ENCODE results near the gene GNAL.

The GNAL gene

DNA sequence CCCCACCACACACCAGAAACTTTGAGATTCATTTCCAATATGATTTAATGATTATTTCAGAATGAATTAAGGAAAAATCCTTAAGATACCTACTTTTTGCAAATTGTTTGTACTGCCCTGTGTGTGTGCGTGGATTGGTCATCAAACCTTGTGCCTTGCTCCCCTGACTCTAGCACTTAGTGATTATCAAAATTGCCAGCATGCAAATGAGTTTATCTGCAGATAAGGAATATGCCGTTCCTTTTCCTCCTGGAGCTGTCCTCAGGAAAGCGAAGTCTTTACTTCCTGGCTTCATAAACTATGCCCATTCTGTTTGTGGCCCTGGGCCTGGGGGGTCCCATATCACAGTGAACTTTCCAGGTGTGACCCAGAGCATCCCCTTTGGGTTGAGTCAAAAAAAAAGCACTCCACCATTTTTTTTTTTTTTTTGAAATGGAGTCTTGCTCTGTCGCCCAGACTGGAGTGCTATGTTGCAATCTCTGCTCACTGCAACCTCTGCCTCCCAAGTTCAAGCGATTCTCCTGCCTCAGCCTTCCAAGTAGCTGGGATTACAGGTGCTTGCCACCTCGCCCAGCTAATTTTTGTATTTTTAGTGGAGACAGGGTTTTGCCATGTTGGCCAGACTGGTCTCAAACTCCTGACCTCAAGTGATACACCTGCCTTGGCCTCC, 173.5 kb downstream of the GNAL start:
- no peak overlapping the region for H3K27ac ChIP-seq (ENCODE audit: extremely low read depth, low read depth, low read length)
- H3K4me3 ChIP-seq (ENCODE audit: low read depth, low read length): no peak overlapping the region
- CTCF ChIA-PET: interaction anchor here (0.9 kb wide), 1 partner anchor 177 kb away, joined by 3 read pairs; no protein-coding TSS in a partner anchor
- TF ChIP-seq ZBTB7A (tag by site-specific recombination; IDR thresholded peaks at IDR 0.05; ENCODE audit: low read depth) (no peak), ZFP37 (tag by site-specific recombination; IDR thresholded peaks at IDR 0.05) (no peak), ZNF747 (tag by site-specific recombination; IDR thresholded peaks at IDR 0.05) (no peak), ZNF548 (tag by site-specific recombination; IDR thresholded peaks at IDR 0.05) (no peak), ZNF157 (tag by site-specific recombination; IDR thresholded peaks at IDR 0.05) (no peak), ZNF10 (tag by site-specific recombination; IDR thresholded peaks at IDR 0.05) (no peak), ZNF184 (tag by site-specific recombination; IDR thresholded peaks at IDR 0.05) (no peak), ZFP3 (tag by site-specific recombination; IDR thresholded peaks at IDR 0.05; ENCODE audit: low read depth) (no peak)
- TF ChIP-seq, protein P1, sequence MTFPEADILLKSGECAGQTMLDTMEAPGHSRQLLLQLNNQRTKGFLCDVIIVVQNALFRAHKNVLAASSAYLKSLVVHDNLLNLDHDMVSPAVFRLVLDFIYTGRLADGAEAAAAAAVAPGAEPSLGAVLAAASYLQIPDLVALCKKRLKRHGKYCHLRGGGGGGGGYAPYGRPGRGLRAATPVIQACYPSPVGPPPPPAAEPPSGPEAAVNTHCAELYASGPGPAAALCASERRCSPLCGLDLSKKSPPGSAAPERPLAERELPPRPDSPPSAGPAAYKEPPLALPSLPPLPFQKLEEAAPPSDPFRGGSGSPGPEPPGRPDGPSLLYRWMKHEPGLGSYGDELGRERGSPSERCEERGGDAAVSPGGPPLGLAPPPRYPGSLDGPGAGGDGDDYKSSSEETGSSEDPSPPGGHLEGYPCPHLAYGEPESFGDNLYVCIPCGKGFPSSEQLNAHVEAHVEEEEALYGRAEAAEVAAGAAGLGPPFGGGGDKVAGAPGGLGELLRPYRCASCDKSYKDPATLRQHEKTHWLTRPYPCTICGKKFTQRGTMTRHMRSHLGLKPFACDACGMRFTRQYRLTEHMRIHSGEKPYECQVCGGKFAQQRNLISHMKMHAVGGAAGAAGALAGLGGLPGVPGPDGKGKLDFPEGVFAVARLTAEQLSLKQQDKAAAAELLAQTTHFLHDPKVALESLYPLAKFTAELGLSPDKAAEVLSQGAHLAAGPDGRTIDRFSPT (tag by site-specific recombination; IDR thresholded peaks at IDR 0.05): no peak
- TF ChIP-seq, protein P2, sequence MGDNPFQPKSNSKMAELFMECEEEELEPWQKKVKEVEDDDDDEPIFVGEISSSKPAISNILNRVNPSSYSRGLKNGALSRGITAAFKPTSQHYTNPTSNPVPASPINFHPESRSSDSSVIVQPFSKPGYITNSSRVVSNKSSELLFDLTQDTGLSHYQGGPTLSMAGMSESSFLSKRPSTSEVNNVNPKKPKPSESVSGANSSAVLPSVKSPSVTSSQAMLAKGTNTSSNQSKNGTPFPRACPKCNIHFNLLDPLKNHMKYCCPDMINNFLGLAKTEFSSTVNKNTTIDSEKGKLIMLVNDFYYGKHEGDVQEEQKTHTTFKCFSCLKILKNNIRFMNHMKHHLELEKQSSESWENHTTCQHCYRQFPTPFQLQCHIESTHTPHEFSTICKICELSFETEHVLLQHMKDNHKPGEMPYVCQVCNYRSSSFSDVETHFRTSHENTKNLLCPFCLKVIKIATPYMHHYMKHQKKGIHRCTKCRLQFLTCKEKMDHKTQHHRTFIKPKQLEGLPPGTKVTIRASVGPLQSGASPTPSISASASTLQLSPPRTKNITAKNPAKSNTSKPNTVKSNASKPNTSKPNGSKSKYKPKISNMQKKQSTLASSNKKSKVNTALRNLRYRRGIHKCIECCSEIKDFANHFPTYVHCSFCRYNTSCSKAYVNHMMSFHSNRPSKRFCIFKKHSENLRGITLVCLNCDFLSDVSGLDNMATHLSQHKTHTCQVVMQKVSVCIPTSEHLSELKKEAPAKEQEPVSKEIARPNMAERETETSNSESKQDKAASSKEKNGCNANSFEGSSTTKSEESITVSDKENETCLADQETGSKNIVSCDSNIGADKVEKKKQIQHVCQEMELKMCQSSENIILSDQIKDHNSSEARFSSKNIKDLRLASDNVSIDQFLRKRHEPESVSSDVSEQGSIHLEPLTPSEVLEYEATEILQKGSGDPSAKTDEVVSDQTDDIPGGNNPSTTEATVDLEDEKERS (tag by site-specific recombination; IDR thresholded peaks at IDR 0.05): no peak
- TF ChIP-seq, protein P3, sequence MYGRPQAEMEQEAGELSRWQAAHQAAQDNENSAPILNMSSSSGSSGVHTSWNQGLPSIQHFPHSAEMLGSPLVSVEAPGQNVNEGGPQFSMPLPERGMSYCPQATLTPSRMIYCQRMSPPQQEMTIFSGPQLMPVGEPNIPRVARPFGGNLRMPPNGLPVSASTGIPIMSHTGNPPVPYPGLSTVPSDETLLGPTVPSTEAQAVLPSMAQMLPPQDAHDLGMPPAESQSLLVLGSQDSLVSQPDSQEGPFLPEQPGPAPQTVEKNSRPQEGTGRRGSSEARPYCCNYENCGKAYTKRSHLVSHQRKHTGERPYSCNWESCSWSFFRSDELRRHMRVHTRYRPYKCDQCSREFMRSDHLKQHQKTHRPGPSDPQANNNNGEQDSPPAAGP (tag by site-specific recombination; IDR thresholded peaks at IDR 0.05): no peak
- POLR2A ChIA-PET: interaction anchor here (0.7 kb wide), 1 partner anchor 12 kb away, joined by 4 read pairs; no protein-coding TSS in a partner anchor
- no peaks in the 10 kb centered on the region; a peak in 1 of 3 replicates for H3K36me3 ChIP-seq (ENCODE audit: control insufficient read depth in 2 of 2, insufficient read depth in 1 of 2, low read length in 2 of 2)
- no peaks in the 10 kb centered on the region for H3K9me3 ChIP-seq (ENCODE audit: control insufficient read depth, insufficient read depth, low read depth, low read length)
- H3K4me1 ChIP-seq (ENCODE audit: control insufficient read depth, insufficient read depth, low read length): peaks cover 3% of the 10 kb centered on the region; the same call in 1 of the 2 replicates

DNA sequence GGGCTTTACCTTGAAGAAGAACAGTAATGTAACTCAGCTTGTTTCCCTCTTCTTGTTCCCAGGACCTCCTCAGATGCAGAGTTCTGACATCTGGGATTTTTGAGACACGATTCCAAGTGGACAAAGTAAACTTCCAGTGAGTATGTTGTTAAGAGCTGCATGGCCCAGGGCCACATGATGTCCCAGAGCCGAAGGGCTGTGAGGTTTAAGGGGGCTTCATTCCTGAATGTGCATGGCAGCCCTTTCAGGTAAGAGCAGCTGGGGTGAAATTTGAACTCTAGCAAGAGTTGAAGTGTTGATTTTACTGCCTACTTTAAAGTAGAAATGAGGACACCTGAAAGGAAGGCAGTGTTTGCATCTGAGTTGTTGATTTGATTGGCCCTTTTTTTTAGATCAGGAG, 175.4 kb downstream of the GNAL start:
- TF ChIP-seq ZNF311 (tag by site-specific recombination; IDR thresholded peaks at IDR 0.05; ENCODE audit: borderline replicate concordance) (no peak), ZNF629 (tag by site-specific recombination; IDR thresholded peaks at IDR 0.05) (no peak), ZNF449 (tag by site-specific recombination; IDR thresholded peaks at IDR 0.05) (no peak)
- H3K9me3 ChIP-seq (ENCODE audit: control insufficient read depth, insufficient read depth, low read depth, low read length): no peaks in the 10 kb centered on the region
- no peaks in the 10 kb centered on the region for H3K4me1 ChIP-seq (ENCODE audit: control insufficient read depth, insufficient read depth, low read length)
- POLR2A ChIA-PET: no interaction called here
- CTCF ChIA-PET: interaction anchor here (0.7 to 0.9 kb wide), 2 partner anchors 130 to 132 kb away, joined by 4 to 7 read pairs; no protein-coding TSS in a partner anchor
- H3K4me3 ChIP-seq (ENCODE audit: low read depth, low read length): no peak overlapping the region
- H3K36me3 ChIP-seq (ENCODE audit: control insufficient read depth in 2 of 2, insufficient read depth in 1 of 2, low read length in 2 of 2): peaks cover 0 to 9% of the 10 kb centered on the region in 2 experiments; a peak in 1 of 3 replicates
- no peak overlapping the region for H3K27ac ChIP-seq (ENCODE audit: extremely low read depth, low read depth, low read length)

All from HEK293 (cell line).